Measurements from ENCODE around the gene RILPL1. TPM values are rescaled to one million over a fixed set of nuclear protein-coding genes. Genes with fewer than 3 reads are reported as not detected.

Gene RILPL1
- total and polyA plus RNA-seq, 9 of the 15 experiments (the other 6 are each of a cell fraction or from before 2014, with no cell fraction given): 0.25 to 10.6 (median 8.6) TPM

GRCh38 chr12:123475246-123475703 lies 58.2 kb downstream of the RILPL1 start (continued):
- no peak for TF ChIP-seq ZNF830 (CRISPR knock-in tag; IDR thresholded peaks at IDR 0.05)
- no peak for TF ChIP-seq MED1 (CRISPR knock-in tag; IDR thresholded peaks at IDR 0.05; ENCODE audit: borderline replicate concordance)
- TF ChIP-seq ZNF668 (CRISPR knock-in tag; IDR thresholded peaks at IDR 0.05): no peak
- no peak for TF ChIP-seq YY1 (IDR thresholded peaks at IDR 0.05; ENCODE audit: borderline replicate concordance in 1 of 3, control insufficient read depth in 1 of 3, extremely low read depth in 1 of 3, insufficient read depth in 3 of 3, insufficient read length in 1 of 3, insufficient replicate concordance in 2 of 3, low read depth in 1 of 3, low read length in 2 of 3)
- TF ChIP-seq BCLAF1 (IDR thresholded peaks at IDR 0.05; ENCODE audit: borderline replicate concordance in 1 of 2, control insufficient read depth in 1 of 2, low read depth in 2 of 2, low read length in 1 of 2): no peak
- no peak for TF ChIP-seq ZNF778 (CRISPR knock-in tag; IDR thresholded peaks at IDR 0.05)
- TF ChIP-seq ILK (tag; IDR thresholded peaks at IDR 0.05; ENCODE audit: borderline replicate concordance, low read depth): no peak
- no peak for TF ChIP-seq MCM2 (IDR thresholded peaks at IDR 0.05; ENCODE audit: low read depth)
- no peak for TF ChIP-seq PHB2 (IDR thresholded peaks at IDR 0.05; ENCODE audit: low read depth)

Measured in K562 (cell line).